Heart right ventricle (tissue), 16 donors: ENCODE results near the gene TMEM255B. TPM values are rescaled to one million over a fixed set of nuclear protein-coding genes. Genes with fewer than 3 reads are reported as not detected.

Experiments
- ATAC-seq, 8 donors: fragments of 200-7000 bp; cut with Tn5 transposase; one replicate each; pipeline ENCODE4 v1.9.1; 2020; ENCODE audit warnings: mild to moderate bottlenecking in 8 of 8, moderate library complexity in 8 of 8, moderate number of reproducible peaks in 1 of 8
- DNase-seq, 2 donors: peaks; one replicate each; pipeline ENCODE4 v3.0.0-alpha.2; 2020
- H3K27ac ChIP-seq, 10 donors: fragments of 200-600 bp; sonication (generic) in 2 of 10; one replicate each; pipeline versions ENCODE4 v1.5.0 to v1.8.0; 2020 to 2022; ENCODE audit warnings: mild to moderate bottlenecking in 3 of 10
- H3K27me3 ChIP-seq, 7 donors: fragments of 200-600 bp; one replicate each; pipeline ENCODE4 v1.8.0; 2021 to 2022; ENCODE audit warnings: mild to moderate bottlenecking in 2 of 7
- H3K36me3 ChIP-seq, 9 donors: fragments of 200-600 bp; sonication (generic) in 1 of 9; one replicate each; pipeline versions ENCODE4 v1.5.0 to v1.8.0; 2020 to 2022; ENCODE audit warnings: mild to moderate bottlenecking in 2 of 9
- H3K4me1 ChIP-seq, 9 donors: fragments of 200-600 bp; sonication (generic) in 1 of 9; one replicate each; pipeline versions ENCODE4 v1.5.0 to v1.8.0; 2020 to 2022; ENCODE audit warnings: mild to moderate bottlenecking in 4 of 9
- H3K4me3 ChIP-seq, 10 donors: fragments of 200-600 bp; sonication (generic) in 2 of 10; one replicate each; pipeline versions ENCODE4 v1.5.0 to v1.8.0; 2020 to 2022; ENCODE audit warnings: mild to moderate bottlenecking in 7 of 10, moderate library complexity in 2 of 10
- H3K9me3 ChIP-seq, 11 donors: fragments of 200-600 bp in 10 of 11; sonication (generic) in 2 of 11; one replicate each; pipeline versions ENCODE4 v1.5.0 to v1.8.0; 2013 to 2022; ENCODE audit warnings: mild to moderate bottlenecking in 2 of 11, control low read depth in 1 of 11, moderate library complexity in 1 of 11
- WGBS, 2 donors: extraction: QIAGEN DNeasy Blood & Tissue Kit; methylation state at CpG; one replicate each; pipeline ENCODE4 v1.1.7; 2013; ENCODE audit warnings: inconsistent platforms in 1 of 2; 5-methylcytosine and 5-hydroxymethylcytosine counted together
- intact Hi-C, 10 donors: fragments of 100-400 bp; cut with DNase I; formaldehyde crosslinking; loops; one replicate each; pipeline versions ENCODE4 v1.11.1 to v1.14.2; 2022
- polyA plus RNA-seq, 2 donors: library from polyadenylated mRNA; stranded (reverse); fragments of 200-250 nt; gene quantifications; one replicate each; pipeline ENCODE4 v1.2.3, GENCODE V29; 2013
- total RNA-seq, 10 donors: library from RNA; stranded (reverse); fragmentation: NEBNext Ultra II Directional in 3 of 10; extraction: Animal tissue kit (Norgen Biotek cat#: 25700) in 3 of 10; gene quantifications; one replicate each; pipeline versions ENCODE4 v1.2.1 to v1.2.4, GENCODE V29; 2021 to 2023
- TF ChIP-seq, protein P1 (sequence below), 9 donors: fragments of 200-600 bp; sonication (generic) in 2 of 9; IDR thresholded peaks; one replicate each; pipeline versions ENCODE4 v1.5.0 to v1.8.0; 2021 to 2022; ENCODE audit warnings: antibody characterized with exemption in 9 of 9, mild to moderate bottlenecking in 5 of 9, moderate library complexity in 1 of 9
- donor health status: Arrhythmogenic right ventricular cardiomyopathy.
- donor health status: ischemic (EF 13 %, LVEDD 7.1; RV severe dilation, severe dysfunction).
- donor health status: healthy with polysubstance abuse.
- donor health status: DM: no; HTN: yes; CAD: no.
- donor health status: DM: no; HTN: no; CAD: no.
- donor health status: ischemic (EF 25% LVEDD 6.9; RV normal size, moderate dysfunction).
- donor health status: ischemic (EF 25% LVEDD 5.7; RV mildly dilated, moderate dysfunction).
- donor health status: healthy.
- donor health status: DM: yes; HTN: yes; CAD: no.
- donor health status: Ischemic cardiomyopathy.
- donor health status: ischemic (EF 35%, LVEDD 5.7; RV mildly dilated, moderate dysfunction).
- donor health status: nonischemic (EF 11% LVEDD 7.7; RV severe dilation, severe dysfunction).
- donor health status: DM: yes; HTN: yes; CAD: no.
- donor health status: PGD.
- donor health status: ischemic (EF 29% LVEDD 5.4; RV normal size, mild dysfunction).
- donor health status: nonischemic (EF 23%, LVEDD 6.1; RV moderate dilation, normal function).

The TMEM255B gene
- total and polyA plus RNA-seq, 12 donors, result 2.4 to 12.9 (median 6.3) TPM

DNA sequence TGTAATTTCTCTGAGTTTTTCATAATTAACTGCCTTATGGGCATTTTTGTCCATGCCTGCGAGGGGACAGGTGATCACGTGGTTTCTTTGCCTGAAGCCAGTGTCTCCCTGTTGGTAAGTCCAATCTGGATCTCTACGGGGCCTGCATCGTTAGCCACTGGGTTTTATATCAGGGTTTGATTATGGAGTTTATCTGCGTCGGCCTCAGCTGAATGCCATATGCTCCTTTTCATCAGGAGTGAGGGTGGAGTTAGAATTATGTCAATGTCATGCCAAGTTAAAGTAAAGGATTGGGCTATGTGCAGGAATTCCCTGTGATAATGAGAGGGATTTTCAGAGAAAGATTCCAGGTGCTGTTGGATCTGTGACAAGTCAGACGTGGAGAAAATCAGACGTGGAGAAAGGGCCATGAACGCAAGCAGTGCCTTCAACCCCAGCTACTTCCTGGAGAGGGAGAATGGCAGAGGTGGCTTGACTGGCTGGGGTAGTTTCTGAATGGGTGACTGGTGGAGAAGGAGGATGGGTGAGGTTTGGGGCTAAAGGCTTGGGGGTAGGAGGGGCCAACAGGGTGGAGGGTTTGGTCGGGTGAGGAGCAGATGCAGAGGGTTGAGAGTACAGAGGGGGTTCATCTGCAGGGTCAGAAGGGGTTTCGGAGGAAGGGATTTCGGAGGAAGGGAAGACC is 24.3 kb downstream of the TMEM255B start:
- H3K9me3 ChIP-seq, result peaks cover 0 to 4% (median 0%) of the 10 kb centered on the region in 11 donors

DNA sequence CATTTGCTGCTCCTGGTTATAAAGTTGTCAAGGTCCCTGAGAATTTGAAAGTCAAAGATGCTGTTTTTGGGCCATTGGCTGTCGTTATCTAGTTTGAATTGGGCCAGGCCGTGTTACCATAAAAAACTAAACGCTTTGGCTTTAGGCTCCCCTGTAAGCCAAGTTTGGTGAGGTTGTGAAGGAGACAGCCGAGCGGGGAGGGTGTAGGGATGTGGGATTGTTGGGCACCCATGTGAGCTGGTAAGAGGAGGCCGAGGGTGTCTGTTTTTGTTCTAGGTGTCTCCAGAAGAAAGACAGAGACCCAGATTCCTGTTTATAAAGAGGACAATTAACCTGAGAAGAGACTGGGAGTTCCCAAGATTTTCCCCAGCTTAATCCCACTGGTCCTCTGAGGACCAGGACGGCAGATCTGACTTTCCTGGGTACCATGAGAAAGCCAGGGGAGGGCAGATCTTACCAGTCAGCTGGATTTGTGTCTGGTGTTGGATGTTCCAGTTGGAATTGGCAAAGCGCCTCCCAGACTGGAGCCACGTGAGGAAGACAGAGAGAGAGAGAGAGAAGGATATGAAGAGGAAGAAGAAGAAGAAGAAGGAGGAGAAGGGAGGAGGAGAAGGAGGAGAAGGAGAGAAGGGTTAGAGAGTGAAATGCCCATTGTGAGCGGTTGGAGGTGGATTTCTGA is 25.1 kb downstream of the TMEM255B start:
- 80 to 84% methylated on average over 10 of the region's 10 CpGs for WGBS, 2 donors

More for the DNA sequence above, 24.3 kb downstream of the TMEM255B start:
- no peaks in the 10 kb centered on the region for H3K36me3 ChIP-seq
- H3K27ac ChIP-seq, result no peak overlapping the region
- peaks cover 0 to 4% (median 0%) of the 10 kb centered on the region in 9 donors for H3K4me1 ChIP-seq
- no peak for ATAC-seq
- TF ChIP-seq, protein P1, sequence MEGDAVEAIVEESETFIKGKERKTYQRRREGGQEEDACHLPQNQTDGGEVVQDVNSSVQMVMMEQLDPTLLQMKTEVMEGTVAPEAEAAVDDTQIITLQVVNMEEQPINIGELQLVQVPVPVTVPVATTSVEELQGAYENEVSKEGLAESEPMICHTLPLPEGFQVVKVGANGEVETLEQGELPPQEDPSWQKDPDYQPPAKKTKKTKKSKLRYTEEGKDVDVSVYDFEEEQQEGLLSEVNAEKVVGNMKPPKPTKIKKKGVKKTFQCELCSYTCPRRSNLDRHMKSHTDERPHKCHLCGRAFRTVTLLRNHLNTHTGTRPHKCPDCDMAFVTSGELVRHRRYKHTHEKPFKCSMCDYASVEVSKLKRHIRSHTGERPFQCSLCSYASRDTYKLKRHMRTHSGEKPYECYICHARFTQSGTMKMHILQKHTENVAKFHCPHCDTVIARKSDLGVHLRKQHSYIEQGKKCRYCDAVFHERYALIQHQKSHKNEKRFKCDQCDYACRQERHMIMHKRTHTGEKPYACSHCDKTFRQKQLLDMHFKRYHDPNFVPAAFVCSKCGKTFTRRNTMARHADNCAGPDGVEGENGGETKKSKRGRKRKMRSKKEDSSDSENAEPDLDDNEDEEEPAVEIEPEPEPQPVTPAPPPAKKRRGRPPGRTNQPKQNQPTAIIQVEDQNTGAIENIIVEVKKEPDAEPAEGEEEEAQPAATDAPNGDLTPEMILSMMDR (IDR thresholded peaks at IDR 0.05), result no peak
- no peak for DNase-seq
- no peak overlapping the region for H3K4me3 ChIP-seq
- H3K27me3 ChIP-seq, result no peaks in the 10 kb centered on the region
- intact Hi-C loops, result no loop called here
- WGBS, 2 donors, result 71 to 74% methylated on average over 12 of the region's 12 CpGs

GRCh38 chr13:113784645-113785024 is 25.6 kb downstream of the TMEM255B start:
- peaks cover 0 to 4% (median 0%) of the 10 kb centered on the region in 11 donors for H3K9me3 ChIP-seq
- H3K36me3 ChIP-seq, result no peaks in the 10 kb centered on the region
- peaks cover 0 to 4% (median 0%) of the 10 kb centered on the region in 9 donors for H3K4me1 ChIP-seq
- intact Hi-C loops, result no loop called here
- ATAC-seq, result no peak
- H3K27me3 ChIP-seq, result peaks cover 0 to 2% (median 0%) of the 10 kb centered on the region in 7 donors
- 83% methylated on average over 5 of the region's 5 CpGs for WGBS, 2 donors
- no peak overlapping the region for H3K4me3 ChIP-seq
- H3K27ac ChIP-seq, result no peak overlapping the region
- no peak for DNase-seq
- TF ChIP-seq, protein P1 (IDR thresholded peaks at IDR 0.05), result no peak

More for the DNA sequence above, 25.1 kb downstream of the TMEM255B start:
- TF ChIP-seq, protein P1 (IDR thresholded peaks at IDR 0.05), result no peak
- H3K36me3 ChIP-seq, result no peaks in the 10 kb centered on the region
- H3K9me3 ChIP-seq, result peaks cover 0 to 4% (median 0%) of the 10 kb centered on the region in 11 donors
- H3K27ac ChIP-seq, result no peak overlapping the region
- DNase-seq (no peak), ATAC-seq (no peak)
- peaks cover 0 to 4% (median 0%) of the 10 kb centered on the region in 9 donors for H3K4me1 ChIP-seq
- intact Hi-C loops, result no loop called here
- no peak overlapping the region for H3K4me3 ChIP-seq
- peaks cover 0 to 2% (median 0%) of the 10 kb centered on the region in 7 donors for H3K27me3 ChIP-seq

DNA sequence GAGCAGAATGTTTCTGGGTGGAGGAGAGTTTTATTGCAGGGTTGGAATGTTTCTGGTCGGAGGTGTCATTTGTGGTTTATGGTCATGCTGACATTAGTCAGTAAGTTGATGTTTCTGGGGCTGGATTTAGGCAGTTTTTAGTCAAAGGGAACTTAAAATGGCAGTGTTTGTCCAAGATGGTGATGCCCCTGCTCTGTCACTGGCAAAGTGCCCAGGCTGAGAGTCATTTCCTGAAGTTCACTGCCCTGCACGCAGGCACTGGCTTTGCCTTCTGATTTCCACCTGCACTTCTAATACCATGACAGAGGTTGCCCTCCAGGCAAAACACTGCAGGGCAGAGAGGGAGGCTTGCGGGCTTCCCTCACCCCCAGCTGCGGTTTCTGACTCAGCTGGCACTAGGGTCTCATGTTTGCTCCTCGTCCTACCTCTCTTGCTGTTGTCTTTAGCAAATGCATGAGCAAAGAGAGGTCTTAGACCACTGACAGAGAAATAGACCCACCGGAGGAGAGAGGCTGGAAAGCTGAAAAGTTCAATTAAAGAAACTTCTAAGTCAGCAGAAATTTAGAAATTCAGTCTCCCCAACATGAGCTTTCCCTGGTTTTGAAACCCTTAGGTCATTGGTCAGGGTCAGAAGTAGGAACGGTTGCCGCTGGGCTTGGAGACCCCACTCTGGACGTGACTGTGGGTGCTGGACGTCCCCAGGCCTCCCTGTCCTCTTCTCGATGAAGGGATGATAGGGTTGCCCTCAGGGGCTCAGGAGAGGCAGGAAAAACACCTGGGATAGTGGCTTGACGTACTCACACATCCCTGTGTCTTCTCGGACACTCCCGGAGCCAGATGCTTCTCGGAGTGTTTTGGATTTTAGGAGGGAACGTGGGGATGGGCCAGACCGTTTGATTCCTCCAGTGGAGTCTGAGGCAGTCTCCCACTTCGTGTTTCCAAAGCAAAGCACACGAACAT is 26.3 kb downstream of the TMEM255B start:
- H3K27me3 ChIP-seq, result peaks cover 0 to 2% (median 0%) of the 10 kb centered on the region in 7 donors
- no peak overlapping the region for H3K4me3 ChIP-seq
- ATAC-seq (no peak), DNase-seq (no peak)
- no peak overlapping the region for H3K27ac ChIP-seq
- intact Hi-C loops, result no loop called here
- peaks cover 0 to 4% (median 0%) of the 10 kb centered on the region in 11 donors for H3K9me3 ChIP-seq
- peaks cover 0 to 4% (median 0%) of the 10 kb centered on the region in 9 donors for H3K4me1 ChIP-seq
- TF ChIP-seq, protein P1 (IDR thresholded peaks at IDR 0.05), result no peak
- no peaks in the 10 kb centered on the region for H3K36me3 ChIP-seq
- WGBS, 2 donors, result 83 to 87% methylated on average over 19 of the region's 19 CpGs
